Stimulated activated naive CD4-positive, alpha-beta T cell (primary cell): ENCODE results near the gene PUS1.

ENCODE experiments used
- DNase-seq, 6 experiments: peaks; one replicate each; lab custom pipeline; 2025; lab: John Stamatoyannopoulos, UW

The PUS1 gene

DNA sequence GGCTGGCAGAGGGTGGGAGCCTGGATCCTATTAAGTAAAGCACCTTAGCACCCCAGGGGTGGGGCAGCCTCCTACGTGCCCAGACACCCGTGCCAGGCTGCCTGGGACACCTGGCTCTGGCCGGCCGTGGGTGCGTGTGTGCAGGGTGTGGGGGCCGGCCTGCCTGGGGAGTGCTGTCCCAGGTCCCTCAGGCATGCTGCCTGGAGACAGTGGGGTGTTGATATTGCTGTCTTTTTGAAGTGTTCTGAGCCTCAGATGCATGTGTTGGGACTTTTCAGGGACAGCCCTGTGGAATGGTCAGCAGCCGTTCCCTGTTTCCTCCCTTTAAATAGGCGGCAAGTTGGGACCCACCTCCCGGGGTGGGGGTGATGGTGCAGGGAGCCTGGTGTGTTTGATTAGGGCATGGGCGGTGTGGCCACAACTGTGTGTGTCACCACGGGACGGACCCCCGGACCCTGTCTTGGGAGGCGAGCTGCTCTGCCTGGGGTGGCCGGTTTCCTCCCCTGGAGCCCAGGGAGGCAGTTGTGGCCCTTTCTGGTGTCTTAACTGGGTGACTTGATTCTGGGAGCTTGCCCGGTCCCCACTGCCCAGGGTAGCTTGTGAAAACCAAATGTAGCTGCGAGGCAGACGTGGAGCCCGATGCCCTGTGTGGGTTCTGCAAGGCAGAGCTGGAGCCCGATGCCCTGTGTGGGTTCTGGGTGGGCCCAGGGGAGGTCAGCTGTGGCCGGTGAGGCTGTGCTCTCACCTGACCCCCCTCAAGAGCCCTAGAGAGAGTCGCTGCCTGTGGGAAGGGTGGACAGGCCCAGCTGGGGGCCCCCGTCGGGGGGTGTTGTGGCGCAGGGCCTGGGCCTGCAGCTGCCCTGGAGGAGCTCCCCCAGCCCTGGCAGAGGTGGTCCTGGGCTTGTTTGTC is 26.5 kb upstream of the PUS1 start:
- DNase-seq = no peak

DNA sequence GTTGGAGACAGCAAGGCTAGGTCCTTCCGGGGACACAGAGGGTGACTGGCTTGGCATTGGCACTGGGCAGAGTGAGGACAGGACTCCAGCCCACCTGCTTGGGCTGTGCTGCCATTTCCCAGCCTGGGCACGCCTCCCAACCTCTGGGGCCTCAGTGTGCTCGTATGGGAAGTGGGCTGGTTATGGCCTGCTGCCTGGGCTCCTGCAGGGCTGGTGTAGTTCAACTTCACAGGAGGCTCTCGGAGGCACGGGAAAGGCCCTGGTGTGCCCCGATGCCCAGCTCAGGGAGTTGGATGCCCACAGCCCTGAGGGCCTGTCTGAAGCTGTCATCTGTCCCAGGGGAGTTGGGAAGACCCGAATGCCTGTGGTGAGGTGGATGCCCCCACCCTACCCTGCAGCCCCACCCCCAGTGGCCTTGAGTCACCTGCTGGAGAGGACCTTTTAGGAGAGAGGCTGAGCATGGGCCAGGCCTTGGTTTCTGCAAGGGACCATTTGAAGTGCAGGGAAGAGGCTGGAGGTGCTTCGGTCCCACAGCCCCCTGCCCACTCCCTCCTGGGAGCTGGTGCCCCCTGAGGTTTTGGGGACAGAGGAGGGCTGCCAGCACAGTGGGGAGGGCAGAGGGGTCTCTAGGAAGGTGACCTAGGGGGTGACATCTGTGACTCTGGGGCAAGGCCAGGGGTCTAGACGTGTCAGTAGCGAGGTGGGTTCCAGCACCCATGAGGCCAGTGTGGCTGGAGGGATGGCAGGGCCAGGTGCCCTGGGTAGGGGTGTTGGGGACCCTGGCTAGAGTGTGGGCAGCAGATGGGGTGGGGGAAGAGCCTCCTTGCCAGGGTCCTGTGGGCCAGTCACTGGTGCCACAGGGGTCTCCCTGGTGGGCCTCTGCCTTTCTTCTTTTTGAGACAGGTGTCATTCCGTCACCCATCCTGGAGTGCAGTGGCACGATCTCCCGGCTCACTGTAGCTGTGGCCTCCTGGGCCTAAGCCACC is 25.5 kb upstream of the PUS1 start:
- DNase-seq = no peak

DNA sequence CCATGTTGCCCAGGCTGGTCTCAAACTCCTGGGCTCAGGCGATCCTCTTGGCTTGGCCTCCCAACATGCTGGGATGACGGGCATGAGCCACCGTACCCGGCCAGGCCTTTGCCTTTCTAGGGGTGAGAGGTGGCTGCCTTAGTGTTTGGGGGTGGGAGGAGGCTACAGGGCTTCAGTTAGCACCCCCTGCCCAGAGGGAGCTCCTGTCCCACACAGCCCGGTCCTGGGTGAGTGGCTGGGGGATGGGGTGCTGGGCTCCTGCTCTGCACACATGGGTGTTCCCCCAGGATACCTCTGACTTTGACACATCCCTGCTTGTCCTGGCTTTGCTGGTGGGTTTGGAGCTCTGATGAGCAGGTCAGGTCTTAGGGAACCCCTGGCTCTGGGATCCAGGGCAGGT is 24.7 kb upstream of the PUS1 start:
- no peak for DNase-seq

DNA sequence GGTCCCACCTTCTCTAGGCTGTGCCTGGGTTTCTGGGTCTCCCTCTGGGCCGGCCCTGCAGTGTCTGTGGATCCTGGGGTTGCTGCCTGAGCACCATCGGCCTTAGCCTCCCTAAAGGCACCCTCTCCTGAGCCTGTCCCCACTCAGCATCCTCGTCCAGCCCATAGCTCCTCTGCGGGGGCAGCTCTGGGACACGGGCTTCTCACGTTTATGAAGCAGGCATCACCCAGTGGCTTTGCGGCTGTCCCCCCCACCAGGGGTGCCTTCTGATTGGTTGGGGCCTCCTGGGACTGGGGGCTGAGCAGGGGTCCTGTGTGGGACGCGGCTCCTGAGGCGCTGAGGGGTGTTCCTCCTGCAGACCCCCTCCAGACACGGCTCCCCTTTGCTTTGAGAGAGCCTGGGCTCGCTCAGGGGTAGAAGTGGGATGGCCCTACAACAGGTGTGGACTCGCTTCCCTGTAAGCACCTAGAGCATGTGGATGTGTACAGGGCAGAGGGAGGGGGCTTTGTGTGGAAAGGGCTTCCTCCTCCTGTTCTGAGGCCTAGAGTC is 23.9 kb upstream of the PUS1 start:
- DNase-seq = no peak

DNA sequence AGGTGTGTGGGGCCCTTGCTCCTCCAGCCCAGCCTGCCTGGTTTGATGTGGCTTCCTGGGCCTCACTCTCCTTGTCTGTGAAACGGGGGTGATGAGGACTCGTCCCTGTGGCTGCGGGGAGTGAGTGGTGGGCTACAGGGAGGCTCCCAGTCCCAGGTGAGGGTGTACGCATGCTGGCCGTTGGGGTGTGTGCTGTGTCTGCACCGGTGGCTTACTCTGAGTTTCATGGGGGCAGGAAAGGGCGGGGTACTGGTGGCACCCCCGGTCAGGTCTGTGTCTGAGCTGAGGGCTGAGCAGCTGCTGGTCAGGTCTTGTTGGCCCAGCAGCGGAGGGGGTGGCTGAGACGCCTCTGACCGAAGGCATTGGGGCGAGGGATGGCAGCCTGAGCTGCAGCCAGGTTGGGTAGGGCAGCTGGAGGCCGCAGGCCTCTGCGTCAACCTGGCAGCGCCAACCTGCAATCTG is 23.4 kb upstream of the PUS1 start:
- no peak for DNase-seq

DNA sequence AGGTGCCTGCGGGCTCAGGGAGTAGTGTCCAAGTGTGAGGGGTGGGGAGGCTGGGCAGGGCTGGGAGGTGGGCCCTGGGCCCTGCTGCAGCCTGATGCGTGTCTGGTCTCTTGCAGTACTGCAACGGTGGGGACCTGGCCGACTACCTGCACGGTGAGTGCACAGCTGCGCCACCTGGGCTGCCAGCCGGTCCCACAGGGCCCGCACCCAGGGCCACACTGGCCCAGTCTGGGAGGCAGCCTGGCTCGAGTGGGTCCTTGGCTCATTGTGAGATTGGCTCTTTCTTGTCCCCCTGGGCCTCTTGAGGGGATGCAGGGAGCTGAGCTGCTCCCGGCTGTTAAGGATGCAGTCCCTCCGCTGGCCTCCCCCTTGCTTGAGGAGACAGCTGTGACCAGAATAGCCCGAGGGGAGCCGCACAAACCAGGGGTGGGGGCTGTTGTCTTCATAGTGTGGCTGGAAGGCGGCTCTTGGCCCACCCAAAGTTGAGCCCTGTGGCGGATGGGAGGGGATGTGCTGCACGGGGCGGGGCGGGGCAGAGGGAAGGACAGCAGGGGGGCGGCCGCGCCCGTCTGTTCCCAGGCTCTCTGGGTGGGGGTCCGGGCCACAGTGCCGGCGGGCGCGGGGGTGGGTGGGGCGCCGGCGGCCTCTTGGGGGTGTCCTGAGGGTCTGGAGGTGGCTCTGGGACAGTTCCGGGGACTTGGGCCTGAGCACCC is 21.5 kb upstream of the PUS1 start:
- DNase-seq = no peak

DNA sequence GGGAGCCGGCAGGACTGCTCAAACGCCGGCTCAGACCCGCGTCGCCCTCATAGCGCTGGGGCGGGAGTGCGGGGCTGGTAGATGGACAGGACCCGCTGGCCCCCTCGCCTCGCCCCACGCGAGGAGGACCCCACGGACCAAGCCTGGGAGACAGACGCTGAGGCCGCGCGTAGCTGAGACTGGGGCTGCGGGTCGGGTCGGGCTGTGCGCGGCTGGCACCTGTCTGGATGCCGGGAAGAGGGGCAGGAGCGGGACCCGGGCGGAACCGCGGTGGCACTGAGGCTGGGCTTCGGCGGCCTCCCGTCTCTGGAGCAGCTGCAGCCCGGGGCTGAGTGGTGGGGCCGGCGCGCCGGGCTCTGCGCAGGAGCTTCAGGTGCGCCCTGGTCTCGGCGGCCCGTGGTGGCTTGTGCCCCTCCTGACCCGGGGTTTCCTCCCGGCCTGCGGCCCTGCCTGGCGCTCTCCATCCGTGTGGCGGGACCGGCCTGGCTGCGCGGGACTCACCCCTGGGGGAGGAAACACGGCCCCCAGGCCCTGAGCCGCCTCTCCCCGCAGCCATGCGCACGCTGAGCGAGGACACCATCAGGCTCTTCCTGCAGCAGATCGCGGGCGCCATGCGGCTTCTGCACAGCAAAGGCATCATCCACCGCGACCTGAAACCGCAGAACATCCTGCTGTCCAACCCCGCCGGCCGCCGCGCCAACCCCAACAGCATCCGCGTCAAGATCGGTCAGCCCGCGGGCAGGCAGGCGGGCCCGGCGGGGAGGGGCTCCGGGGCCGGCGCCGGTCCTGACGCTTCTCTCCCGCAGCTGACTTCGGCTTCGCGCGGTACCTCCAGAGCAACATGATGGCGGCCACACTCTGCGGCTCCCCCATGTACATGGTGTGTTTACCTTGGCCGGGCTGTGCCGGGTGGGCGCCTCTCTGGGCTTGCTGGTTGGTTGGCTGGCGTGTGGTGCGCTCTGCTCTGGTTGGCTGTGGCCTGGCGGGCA is 20.7 kb upstream of the PUS1 start:
- DNase-seq = no peak

DNA sequence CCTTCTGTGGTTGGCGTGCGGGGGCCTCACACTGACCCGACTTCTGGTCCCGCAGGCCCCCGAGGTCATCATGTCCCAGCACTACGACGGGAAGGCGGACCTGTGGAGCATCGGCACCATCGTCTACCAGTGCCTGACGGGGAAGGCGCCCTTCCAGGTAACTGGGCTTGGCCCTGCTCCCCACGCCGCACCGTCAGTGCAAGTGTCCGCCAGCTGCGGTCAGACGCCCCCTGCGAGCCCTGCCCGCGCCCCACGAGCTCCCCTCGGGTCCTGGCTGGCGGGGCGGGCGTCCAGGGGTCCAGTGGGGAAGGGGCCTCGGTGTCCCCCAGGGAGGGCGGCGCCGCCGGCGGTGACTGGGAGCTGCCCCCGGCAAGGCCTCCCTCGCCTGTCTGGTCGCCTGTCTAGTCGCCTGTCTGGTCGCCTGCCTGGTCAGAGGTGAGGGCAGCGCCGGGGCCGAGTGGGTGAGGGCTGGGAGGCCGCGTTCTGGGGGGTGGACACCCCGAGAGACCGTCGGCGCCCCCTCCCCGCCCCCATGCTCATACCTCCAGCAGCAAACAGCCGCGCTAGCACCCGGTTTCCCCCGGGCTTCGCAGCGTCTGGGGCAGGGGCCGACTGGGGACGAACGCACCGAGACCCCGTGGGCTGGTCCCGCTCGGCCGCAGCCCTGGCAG is 19.9 kb upstream of the PUS1 start:
- DNase-seq = no peak

DNA sequence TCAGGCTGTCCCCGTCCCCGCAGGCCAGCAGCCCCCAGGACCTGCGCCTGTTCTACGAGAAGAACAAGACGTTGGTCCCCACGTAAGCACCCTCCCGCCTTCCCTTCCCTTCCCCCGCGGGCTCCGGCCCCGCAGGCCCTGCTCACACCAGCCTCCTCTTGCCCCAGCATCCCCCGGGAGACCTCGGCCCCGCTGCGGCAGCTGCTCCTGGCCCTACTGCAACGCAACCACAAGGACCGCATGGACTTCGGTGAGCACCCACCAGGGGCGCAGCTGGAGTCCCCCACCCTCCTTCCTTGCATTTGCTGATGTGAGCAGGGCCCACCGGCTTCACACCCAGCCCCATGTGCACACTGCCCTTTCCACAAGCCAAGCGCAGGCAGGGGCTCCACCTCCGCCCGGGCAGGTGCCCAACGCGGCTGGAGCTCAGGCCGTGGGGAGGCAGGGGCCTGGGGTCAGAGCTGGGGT is 19.3 kb upstream of the PUS1 start:
- no peak for DNase-seq

DNA sequence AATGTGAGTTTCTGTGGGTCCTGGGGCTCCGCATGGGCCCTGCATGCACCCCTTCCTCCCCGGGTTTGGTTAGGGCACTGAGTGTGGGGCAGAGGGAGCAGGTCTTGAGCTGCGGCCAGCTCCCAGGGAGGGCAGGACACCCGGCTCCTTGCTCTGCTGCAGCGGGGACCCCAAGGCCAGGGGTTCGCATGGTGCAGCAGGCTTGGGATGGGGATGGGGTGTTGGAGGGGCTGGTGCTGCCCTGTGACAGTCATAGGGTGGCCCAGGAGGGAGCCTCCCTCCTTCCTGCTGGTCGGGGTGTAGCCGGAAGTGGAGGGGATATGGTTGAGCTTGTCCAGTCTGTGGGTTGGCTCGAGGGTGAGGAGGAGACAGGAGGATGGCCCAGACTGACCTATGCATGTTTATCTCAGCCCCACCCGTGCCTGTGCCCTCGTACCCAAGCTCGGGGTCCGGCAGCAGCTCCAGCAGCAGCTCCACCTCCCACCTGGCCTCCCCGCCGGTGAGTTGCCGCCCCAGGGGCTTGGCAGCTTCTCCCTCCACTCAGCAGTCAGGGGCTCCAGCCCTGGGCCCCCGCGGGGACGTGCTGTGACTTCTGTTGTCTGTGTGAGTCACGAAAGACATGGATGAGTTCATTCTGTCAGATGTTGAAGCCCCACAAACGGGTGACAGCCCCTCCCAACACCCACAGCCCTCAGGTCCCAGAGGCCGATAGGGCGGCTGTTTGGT is 18.6 kb upstream of the PUS1 start:
- DNase-seq = no peak

DNA sequence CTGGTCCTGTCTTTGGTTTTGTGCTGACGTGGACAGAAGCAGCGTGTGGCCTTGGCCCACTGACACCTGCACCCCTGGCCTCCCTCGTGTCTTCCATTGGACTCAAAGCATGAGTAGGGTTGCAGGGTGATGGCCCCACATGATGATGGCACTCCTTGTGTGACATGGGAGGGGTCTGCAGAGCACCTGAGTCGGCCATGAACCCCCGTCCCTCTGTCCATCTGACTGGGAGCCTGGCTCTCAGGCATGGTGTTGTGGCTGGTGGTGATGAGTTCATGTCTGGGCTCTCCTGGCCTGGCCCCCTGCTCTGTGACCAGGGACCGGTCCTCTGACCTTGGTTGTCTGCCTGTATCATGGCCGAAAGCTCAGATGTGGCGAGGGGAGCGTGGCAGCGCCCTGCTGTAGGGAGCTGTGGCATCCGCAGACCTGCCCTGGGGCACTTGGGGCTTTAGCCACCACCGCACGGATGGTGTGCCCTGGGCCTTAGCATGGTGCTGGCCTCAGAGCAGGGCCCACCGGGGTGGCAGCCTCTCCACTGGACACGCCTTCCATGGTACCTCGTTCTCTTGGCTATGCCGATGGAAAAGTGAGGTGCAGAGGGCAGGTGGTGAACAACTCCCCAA is 17.9 kb upstream of the PUS1 start:
- DNase-seq = no peak

DNA sequence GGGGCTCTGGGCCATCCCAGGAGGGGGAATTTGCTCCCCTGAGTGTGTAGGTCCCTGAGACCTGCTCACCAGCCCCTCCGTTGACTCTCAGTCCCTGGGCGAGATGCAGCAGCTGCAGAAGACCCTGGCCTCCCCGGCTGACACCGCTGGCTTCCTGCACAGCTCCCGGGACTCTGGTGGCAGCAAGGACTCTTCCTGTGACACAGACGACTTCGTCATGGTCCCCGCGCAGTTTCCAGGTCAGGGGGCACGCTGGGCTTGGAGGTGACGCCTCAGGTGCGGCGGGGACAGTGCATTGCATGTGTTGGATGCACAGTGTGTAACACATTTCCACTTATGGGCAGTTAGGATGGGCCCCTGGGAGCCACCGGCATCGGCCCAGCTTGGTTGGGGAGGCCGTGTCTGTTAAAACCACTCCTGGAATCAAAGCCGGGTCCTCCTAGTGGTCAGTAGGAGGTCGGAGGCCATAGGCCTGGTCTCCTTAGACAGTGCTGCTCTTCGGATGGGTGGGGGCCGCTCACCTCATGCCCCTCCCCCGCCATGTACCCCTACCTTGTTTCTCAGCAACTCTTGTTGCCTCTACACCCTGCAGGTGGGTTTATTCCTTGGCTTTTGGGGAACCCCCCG is 17.1 kb upstream of the PUS1 start:
- DNase-seq = no peak

DNA sequence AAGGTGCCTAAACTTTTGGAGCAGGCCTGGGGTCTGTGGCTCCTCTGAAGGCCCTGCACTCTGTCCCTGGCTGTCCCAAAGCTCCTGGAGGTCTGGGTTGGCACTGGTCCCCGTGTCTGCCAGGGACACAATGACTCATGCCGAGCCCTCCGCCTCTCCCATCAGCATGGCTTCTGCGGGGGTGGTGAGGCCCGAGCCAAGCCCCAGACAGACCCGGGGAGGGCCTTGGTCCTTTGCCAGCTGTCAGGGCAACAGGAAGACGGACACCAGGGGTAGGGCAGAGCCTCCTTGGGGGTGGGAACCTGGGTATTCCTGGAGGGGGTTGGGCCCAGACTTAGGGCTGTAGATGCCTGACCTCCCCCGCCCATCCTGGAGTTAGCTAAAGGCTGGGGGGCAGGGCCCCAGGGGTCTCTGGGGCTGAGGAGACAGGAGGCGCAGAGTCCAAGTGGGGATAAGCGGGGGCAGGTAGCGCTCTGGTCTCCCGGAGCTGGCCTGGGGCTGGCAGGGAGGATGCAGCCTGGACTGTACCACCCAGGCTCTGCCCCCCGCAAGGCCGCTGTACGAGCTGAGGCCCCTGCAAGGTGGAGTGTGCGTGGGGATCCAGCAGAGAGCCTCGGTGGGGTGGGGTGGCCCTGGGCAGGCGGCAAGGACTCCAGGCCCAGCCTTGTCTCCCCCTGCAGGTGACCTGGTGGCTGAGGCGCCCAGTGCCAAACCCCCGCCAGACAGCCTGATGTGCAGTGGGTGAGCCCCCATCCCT is 16.4 kb upstream of the PUS1 start:
- DNase-seq = no peak

DNA sequence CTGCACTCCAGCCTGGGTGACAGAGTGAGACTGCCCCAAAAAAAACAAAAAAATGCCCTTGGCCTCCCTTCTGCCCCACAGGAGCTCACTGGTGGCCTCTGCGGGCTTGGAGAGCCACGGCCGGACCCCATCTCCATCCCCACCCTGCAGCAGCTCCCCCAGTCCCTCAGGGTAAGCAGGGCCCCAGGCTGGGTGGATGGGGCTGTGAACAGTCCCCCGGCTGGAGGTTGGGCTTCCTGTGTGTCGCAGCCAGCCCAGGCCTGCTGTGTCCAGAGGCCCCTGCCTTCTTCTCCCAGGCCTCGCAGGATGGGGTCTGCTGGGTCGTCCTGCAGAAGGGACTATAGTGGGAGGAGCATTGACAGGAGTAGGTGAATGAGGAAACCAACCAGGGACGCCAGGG is 15.4 kb upstream of the PUS1 start:
- no peak for DNase-seq

DNA sequence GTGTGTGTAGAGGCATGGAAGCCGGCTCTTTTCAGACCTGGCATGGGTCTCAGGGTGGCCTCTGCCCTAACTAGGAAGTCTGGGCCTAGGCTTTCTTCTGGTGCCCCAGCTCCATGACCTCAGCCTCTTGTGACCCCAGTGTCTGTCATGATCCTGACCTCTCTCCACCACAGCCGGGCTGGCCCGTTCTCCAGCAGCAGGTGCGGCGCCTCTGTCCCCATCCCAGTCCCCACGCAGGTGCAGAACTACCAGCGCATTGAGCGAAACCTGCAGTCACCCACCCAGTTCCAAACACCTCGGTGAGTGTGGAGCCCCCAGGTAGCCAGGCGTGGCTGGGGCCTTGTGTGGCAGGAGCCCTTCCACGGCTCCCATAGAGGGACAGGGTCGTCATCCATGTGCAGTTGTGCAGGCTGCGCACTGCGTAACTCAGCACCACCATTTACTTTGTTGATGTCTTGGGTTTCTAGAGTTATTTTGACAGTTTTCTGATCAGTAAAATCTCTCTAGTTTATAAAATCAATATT is 14.8 kb upstream of the PUS1 start:
- DNase-seq = no peak

DNA sequence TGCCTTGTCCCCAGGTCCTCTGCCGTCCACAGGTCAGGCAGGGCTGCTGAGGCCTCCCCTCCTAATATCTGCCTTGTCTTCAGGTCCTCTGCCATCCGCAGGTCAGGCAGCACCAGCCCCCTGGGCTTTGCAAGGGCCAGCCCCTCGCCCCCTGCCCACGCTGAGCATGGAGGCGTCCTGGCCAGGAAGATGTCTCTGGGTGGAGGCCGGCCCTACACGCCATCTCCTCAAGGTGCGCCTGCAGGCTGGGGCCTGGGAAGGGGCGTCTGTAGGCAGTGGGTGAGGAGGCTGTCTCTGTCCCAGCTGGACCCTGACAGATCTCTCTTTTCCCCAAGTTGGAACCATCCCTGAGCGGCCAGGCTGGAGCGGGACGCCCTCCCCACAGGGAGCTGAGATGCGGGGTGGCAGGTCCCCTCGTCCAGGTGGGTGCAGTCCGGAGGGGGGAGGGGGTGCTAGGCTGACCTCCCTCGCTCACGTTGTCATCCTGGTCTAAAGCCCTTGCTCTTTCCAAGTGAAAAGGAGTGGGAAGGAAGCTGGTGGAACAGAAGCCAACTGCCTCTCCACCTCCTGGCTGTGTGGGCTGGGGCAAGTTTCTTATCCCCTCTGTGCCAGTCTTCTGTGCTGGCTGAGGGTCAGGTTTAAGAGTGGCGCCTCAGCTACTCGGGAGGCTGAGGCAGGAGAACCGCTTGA is 13.9 kb upstream of the PUS1 start:
- DNase-seq = no peak

DNA sequence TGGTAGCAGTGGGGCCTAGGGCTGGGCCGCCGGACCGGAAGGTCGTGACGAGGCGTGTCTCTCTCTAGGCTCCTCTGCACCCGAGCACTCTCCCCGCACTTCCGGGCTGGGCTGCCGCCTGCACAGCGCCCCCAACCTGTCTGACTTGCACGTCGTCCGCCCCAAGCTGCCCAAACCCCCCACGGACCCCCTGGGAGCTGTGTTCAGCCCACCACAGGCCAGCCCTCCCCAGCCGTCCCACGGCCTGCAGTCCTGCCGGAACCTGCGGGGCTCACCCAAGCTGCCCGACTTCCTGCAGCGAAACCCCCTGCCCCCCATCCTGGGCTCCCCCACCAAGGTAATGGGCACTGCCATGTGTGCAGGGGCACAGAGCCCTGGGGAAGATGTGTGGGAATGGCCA is 13.3 kb upstream of the PUS1 start:
- DNase-seq = no peak
